Measurements from ENCODE around the gene RPRD1B.

The RPRD1B gene

DNA sequence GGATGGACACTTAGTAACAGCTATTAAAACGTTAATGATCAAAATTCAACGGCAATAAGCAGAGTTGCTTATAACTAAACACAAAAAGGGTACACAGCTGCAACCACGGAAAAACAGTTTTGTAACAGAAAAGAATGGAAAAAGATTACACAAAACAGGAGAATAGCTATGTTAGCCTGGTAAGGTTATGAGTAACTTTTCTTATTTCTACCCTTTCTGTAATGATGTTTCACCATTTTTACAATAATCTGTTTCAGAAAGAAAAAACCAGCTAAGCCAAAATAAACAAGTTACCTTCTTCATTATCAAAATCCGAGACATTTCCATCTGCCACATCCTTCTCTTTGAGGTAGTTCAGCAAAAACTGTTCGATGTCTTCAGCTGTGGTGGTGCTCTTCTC lies 27.6 kb upstream of the RPRD1B start:
- TF ChIP-seq, protein P1, sequence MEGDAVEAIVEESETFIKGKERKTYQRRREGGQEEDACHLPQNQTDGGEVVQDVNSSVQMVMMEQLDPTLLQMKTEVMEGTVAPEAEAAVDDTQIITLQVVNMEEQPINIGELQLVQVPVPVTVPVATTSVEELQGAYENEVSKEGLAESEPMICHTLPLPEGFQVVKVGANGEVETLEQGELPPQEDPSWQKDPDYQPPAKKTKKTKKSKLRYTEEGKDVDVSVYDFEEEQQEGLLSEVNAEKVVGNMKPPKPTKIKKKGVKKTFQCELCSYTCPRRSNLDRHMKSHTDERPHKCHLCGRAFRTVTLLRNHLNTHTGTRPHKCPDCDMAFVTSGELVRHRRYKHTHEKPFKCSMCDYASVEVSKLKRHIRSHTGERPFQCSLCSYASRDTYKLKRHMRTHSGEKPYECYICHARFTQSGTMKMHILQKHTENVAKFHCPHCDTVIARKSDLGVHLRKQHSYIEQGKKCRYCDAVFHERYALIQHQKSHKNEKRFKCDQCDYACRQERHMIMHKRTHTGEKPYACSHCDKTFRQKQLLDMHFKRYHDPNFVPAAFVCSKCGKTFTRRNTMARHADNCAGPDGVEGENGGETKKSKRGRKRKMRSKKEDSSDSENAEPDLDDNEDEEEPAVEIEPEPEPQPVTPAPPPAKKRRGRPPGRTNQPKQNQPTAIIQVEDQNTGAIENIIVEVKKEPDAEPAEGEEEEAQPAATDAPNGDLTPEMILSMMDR (IDR thresholded peaks at IDR 0.05), result no peak

DNA sequence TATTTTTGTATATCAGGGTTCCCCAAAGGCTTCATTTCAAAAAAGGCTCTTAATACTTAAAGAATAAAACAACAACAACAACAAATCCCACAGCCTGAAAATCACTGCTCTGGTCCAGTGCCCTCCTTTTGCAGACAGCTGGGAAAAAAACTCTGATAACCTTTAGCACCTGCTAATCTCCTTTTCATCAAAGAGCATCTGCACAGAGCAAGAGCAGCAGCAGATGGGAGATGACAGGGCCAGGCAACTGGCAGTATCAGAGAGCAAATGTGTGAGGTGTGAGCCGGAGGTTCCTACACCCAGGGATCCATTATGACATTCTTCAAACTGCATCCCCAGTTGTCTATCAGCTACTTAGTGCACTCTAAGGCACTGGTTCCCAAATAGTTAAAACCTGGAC lies 26.0 kb upstream of the RPRD1B start:
- TF ChIP-seq, protein P1 (IDR thresholded peaks at IDR 0.05), result no peak

DNA sequence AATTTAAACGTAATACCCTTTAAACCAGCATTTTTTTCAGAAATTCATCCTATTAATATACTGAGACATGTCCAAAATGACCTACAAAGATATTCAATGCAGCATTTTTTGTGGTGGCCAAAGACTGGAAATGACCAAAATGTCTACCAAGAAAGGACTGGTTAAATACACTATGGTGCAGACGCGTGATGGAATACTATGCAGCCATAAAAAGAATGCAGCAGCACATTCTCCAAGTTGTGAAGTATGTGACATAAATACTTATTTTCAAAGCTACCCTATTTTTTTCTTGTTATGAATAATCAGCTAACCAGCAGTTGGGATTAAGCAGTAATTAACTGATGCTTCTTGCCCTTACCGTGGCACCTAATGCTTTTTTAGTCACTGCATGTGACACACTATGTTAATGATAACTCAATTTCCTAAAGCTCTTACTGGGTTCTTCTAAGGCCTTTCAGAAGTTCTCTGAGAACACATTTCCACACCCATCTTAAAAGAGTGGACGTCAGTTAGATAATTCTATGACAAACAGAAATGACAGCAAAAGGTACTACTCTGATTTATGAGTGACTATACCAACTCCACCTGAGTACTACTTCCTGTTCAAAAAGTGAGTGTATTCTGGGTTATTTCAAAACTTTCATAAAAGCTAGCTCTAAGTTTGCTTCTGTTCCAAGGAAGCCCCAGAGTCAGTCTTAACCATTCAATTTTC lies 25.2 kb upstream of the RPRD1B start:
- TF ChIP-seq, protein P1 (IDR thresholded peaks at IDR 0.05), result no peak

DNA sequence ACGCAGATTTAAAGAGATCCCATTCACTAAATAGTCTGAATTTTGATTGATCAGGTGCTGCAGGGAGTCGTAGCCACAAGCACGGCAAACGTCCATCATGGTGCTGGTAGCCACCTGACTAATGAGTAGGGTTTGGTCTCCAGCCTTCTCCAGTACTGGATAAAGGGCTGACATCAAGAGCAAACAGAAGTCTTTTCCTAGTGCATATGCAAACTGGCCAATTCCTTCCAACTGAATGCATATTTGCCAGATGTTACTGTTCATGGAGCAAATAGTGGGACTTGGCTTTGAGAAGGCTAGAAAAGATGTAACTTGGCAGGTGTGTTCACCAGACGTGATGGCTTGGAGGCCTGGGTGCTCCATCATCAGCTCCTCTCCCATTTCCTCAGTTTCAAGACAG lies 21.9 kb upstream of the RPRD1B start:
- TF ChIP-seq, protein P1 (IDR thresholded peaks at IDR 0.05), result no peak

DNA sequence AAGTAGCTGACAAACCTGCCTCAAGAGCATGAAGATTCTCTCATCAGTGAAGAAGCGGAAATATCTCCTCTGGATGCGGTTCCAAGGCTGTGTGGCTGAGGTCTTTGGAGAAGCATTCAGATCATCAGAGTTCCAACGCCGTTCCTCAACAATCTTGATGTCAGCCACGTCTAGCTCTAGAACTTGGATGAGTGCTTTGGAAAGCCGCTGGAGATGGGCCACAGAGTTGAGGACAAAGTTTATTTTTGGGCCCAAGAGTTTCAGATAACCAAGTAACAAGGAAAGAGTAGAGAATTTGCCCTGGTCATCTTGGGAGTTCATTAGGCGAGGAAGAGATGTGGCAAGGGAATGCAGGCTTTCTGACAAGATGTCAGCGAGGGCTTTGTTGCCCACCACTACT lies 21.2 kb upstream of the RPRD1B start:
- TF ChIP-seq, protein P1 (IDR thresholded peaks at IDR 0.05), result no peak

DNA sequence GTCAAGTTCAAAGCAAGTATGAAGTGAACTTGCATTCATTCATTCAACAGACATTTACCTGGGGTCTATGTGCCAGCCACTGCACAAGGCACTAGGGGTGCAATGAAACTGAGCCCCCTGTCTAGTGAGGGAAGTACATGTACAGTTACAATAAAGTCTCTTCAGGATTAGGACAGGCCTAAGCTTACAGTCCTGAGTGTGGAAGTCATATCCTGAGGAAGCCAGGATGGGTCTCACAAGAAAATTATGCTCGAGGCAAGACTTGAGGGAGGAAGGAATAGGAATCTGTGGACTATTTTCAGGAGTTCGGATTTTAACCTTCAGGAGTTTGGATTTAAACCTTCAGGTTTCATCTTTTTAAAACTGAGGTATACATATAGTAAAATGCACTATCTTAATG lies 19.7 kb upstream of the RPRD1B start:
- TF ChIP-seq, protein P1 (IDR thresholded peaks at IDR 0.05), result no peak

DNA sequence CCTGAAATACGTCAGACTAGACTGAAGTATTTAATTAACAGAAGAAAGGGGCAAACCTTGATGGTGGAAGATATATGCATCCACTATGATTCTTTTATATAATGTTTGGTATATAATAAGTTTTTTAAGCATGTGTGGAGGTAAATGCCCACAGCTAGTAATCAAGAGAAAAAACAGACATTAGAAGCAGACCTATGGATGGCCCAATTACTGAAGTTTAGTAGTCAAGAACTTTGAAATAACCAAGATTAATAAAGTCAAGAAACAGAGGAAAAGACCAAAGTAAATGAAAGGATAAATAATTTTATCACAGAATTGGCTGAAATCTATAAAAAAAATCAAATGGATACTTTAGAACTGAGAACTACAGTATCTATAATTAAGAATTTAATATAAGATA lies 15.6 kb upstream of the RPRD1B start:
- TF ChIP-seq, protein P1 (IDR thresholded peaks at IDR 0.05), result no peak

DNA sequence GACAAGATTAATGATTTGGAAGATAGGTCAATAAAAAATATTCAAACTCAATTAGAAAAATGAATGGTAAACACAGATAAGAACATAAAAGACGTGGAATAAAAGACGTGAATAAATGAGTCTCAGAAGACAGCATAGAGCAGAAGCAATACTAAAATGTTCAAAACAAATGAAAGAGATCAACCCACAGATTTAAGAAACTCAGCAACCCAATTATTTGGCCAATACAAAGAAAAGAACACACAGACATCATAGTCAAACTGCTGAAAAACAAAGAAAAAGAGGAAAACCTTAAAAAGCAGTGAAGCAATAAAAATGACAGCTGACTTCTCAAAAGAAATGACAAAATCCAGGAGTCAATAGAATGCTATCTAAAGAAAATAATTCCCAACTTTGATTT lies 15.2 kb upstream of the RPRD1B start:
- TF ChIP-seq, protein P1 (IDR thresholded peaks at IDR 0.05), result no peak

Data from LNCAP (cell line).